Breast epithelium (tissue), 4 donors: ENCODE results near the gene FOXC2. TPM values are rescaled to one million over a fixed set of nuclear protein-coding genes. Genes with fewer than 3 reads are reported as not detected.

ENCODE experiments used
- DNase-seq, 2 donors: peaks; one replicate each; pipeline ENCODE4 v3.0.0-alpha.2; 2019; ENCODE audit warnings: low spot score in 2 of 2
- H3K27ac ChIP-seq, 2 donors: fragments of 200-600 bp; sonication (generic) in 1 of 2; one replicate each; pipeline ENCODE4 v1.5.1; 2016 to 2019; ENCODE audit warnings: mild to moderate bottlenecking in 1 of 2
- H3K27me3 ChIP-seq, 2 donors: fragments of 200-600 bp; sonication (generic) in 1 of 2; one replicate each; pipeline versions ENCODE4 v1.5.1 to v1.6.0; 2017 to 2019; ENCODE audit warnings: control low read depth in 1 of 2, mild to moderate bottlenecking in 1 of 2
- H3K36me3 ChIP-seq: fragments of 200-600 bp; one replicate; pipeline ENCODE4 v1.5.1; 2019
- H3K4me1 ChIP-seq, 2 donors: fragments of 200-600 bp; sonication (generic); one replicate each; pipeline ENCODE4 v1.5.1; 2016 to 2019; ENCODE audit warnings: control low read depth in 1 of 2
- H3K4me3 ChIP-seq, 3 donors: fragments of 200-600 bp; sonication (generic); 1 replicate in 2 of 3; 2 replicates in 1 of 3; pipeline ENCODE4 v1.5.1; 2016 to 2019; ENCODE audit warnings: mild to moderate bottlenecking in 3 of 3, moderate library complexity in 2 of 3
- H3K9me3 ChIP-seq, 2 donors: fragments of 200-600 bp; sonication (generic) in 1 of 2; one replicate each; pipeline ENCODE4 v1.5.1; 2016 to 2019; ENCODE audit warnings: control low read depth in 1 of 2
- CTCF ChIP-seq, 3 donors: fragments of 450-650 bp; IDR thresholded peaks; one replicate each; pipeline ENCODE4 v1.5.1; 2016 to 2017; ENCODE audit warnings: antibody characterized with exemption in 3 of 3, mild to moderate bottlenecking in 3 of 3, moderate library complexity in 3 of 3
- POLR2A ChIP-seq: fragments of 450-650 bp; IDR thresholded peaks from one replicate; pipeline ENCODE4 v1.6.1; 2016; ENCODE audit warnings: antibody characterized with exemption, mild to moderate bottlenecking, moderate library complexity
- POLR2AphosphoS5 ChIP-seq, 3 donors: sonication (generic); formaldehyde crosslinking; IDR thresholded peaks; one replicate each; pipeline ENCODE4 v1.6.1; 2017; ENCODE audit warnings: antibody characterized with exemption in 3 of 3
- intact Hi-C: fragments of 100-400 bp; cut with DNase I; formaldehyde crosslinking; loops from one replicate; pipeline ENCODE4 v1.15.1; 2023; ENCODE audit warnings: low total_unique reads
- total RNA-seq, 3 donors: library from RNA; depleted of rRNA; stranded (reverse); fragments of >200 nt; gene quantifications; one replicate each; pipeline ENCODE4 v1.1.0, GENCODE V29; 2016

The FOXC2 gene
- total RNA-seq, 3 donors from 2014 or later: 0.15 to 0.98 (median 0.32) TPM

GRCh38 chr16:86567701-86568581 lies 1.3 kb downstream of the FOXC2 start:
- no peak for DNase-seq
- intact Hi-C loops: loop anchor here (1.0 to 10.0 kb wide), 2 partner anchors 25 to 507 kb away; no protein-coding TSS in a partner anchor
- peak overlapping the region; percentile 40 to 68 (median 47) for H3K4me3 ChIP-seq
- peaks cover 3 to 86% of the 10 kb centered on the region in 2 donors for H3K27me3 ChIP-seq
- no peak for TF ChIP-seq POLR2A
- no peak for TF ChIP-seq POLR2AphosphoS5 (IDR thresholded peaks at IDR 0.05)
- no peak for TF ChIP-seq CTCF (IDR thresholded peaks at IDR 0.05)
- H3K4me1 ChIP-seq: no peaks in the 10 kb centered on the region
- peak overlapping the region; percentile 13 to 57 for H3K27ac ChIP-seq
- no peaks in the 10 kb centered on the region for H3K36me3 ChIP-seq
- H3K9me3 ChIP-seq: no peaks in the 10 kb centered on the region

- TF ChIP-seq POLR2AphosphoS5 (IDR thresholded peaks at IDR 0.05): no peak
- TF ChIP-seq POLR2A: no peak
- Histone ChIP-seq H3K4me1 (no peaks in the 10 kb centered on the region), H3K4me3 (peak overlapping the region; percentile 40 to 68 (median 47)), H3K27ac (peak overlapping the region in 1 of 2 donors; percentile 57), H3K27me3 (peaks cover 3 to 93% of the 10 kb centered on the region in 2 donors), H3K36me3 (no peaks in the 10 kb centered on the region), H3K9me3 (no peaks in the 10 kb centered on the region)
- intact Hi-C loops: loop anchor here (1.0 to 10.0 kb wide), 2 partner anchors 24 to 506 kb away; no protein-coding TSS in a partner anchor
- DNase-seq: no peak
Observed at GRCh38 chr16:86568677-86569623, 2.3 kb downstream of the FOXC2 start.

- TF ChIP-seq POLR2A: no peak
- no peak for TF ChIP-seq POLR2AphosphoS5 (IDR thresholded peaks at IDR 0.05)
- no peak for TF ChIP-seq CTCF (IDR thresholded peaks at IDR 0.05)
- no peak for DNase-seq
- intact Hi-C loops: loop anchor here (10.0 kb wide), 1 partner anchor 505 kb away; no protein-coding TSS in a partner anchor
- H3K27me3 ChIP-seq: peaks cover 3 to 91% of the 10 kb centered on the region in 2 donors
- H3K4me1 ChIP-seq: no peaks in the 10 kb centered on the region
- no peak overlapping the region for H3K27ac ChIP-seq
- no peaks in the 10 kb centered on the region for H3K36me3 ChIP-seq
- no peaks in the 10 kb centered on the region for H3K9me3 ChIP-seq
- peak overlapping the region in 2 of 3 donors; percentile 10 to 40 for H3K4me3 ChIP-seq
Observed at GRCh38 chr16:86569701-86570447, 3.2 kb downstream of the FOXC2 start.

- Histone ChIP-seq H3K9me3 (no peaks in the 10 kb centered on the region), H3K27me3 (peaks cover 3 to 90% of the 10 kb centered on the region in 2 donors), H3K27ac (no peak overlapping the region), H3K4me3 (peak overlapping the region in 2 of 3 donors; percentile 5 to 40), H3K36me3 (no peaks in the 10 kb centered on the region), H3K4me1 (no peaks in the 10 kb centered on the region)
- intact Hi-C loops: no loop called here
- DNase-seq: no peak
- no peak for TF ChIP-seq CTCF (IDR thresholded peaks at IDR 0.05)
- no peak for TF ChIP-seq POLR2AphosphoS5 (IDR thresholded peaks at IDR 0.05)
- TF ChIP-seq POLR2A: no peak
Observed at GRCh38 chr16:86570558-86571529, 4.2 kb downstream of the FOXC2 start.
